Stimulated activated naive CD4-positive, alpha-beta T cell (primary cell): ENCODE results near the gene GSTK1.
A peak's percentile ranks its signal among the peaks of the same experiment; 100 is the strongest.
"Not testable (repeated sequence)": the region's sequence is repeated elsewhere in the genome, so short reads cannot be mapped to it uniquely, and the experiment has no call there.

Source experiments
- DNase-seq, 6 experiments: peaks; one replicate each; lab custom pipeline; 2025; lab: John Stamatoyannopoulos, UW

Gene GSTK1

DNA sequence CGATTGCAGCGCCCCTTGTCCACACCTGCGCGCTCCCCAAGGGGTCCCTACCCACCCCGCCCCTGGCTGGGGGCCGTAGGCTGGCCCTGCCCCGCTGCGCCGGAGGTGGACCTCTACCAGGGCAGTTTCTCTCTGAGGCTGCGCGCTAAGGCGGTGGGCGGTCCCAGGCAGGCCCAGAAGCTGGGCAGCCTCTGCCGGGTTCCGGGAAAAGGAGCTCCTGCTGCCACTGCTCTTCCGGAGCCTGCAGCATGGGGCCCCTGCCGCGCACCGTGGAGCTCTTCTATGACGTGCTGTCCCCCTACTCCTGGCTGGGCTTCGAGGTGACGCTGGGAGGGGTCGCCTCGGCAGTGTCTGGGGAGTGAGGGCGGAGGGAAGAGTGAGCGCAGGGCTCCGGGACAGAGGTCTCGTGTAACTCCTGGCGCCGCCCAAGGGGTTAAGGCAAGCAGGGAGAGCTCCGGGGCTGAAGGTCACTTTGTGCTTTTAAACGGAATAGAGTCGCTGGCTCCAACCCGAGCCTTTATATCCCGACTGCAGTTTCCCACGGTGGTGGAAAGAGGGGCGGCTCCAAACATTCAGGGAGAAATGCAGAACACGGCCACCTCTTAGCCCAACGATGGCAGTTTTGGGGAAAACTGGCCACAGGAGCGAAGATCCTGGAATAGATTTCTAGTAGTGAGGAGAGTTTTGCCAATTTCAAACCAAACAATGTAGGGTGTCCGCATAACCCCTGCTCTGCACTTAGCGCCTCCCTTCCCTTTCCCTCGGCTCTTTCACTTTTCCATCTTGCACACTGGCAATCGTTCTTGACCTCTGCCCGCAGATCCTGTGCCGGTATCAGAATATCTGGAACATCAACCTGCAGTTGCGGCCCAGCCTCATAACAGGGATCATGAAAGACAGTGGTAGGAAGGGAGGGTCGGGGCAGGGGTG is at the start of gene GSTK1:
Gene GSTK1, plus strand, starts transcription at position 176 of the 930 bp plus-strand sequence. Its CDS starts 73 bp downstream, at position 249.
- peak; percentile 59 to 79 (median 64) for DNase-seq

DNA sequence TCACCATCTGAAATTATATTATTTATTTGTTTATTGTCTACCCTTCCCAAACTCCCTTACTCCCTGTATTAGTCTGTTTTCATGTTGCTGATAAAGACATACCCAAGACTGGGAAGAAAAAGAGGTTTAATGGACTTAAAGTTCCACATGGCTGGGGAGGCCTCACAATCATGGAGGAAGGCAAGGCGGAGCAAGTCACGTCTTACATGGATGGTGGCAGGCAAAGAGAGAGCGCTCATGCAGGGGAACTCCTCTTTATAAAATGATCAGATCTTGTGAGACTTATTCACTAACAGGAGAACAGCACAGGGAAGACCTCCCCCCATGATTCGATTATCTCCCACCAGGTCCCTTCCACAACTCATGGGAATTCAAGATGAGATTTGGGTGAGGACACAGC is 49.8 kb upstream of the GSTK1 start:
- not testable (repeated sequence) for DNase-seq

GRCh38 chr7:143214789-143215679 is 48.2 kb upstream of the GSTK1 start:
- DNase-seq: peak; percentile 3 to 85 (median 48)

DNA sequence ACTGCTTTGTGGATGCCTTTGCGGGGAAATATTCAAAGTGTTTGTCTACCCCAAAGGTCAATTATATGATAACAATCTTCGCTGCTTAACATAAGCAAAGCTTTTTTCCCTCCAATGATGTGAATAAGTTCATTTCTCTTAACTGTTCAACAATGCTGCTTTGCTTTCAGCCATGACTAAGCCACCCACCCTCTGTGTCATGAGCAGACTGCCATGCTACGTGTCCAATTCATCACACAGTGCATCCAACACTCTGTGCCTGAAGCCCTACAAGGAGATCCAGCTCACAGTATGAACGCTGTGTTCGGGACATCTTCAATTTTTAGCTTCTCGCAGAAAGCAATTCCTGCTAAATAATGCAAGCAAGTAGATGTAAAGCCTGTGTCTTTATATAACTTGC is 47.1 kb upstream of the GSTK1 start:
- DNase-seq: no peak

DNA sequence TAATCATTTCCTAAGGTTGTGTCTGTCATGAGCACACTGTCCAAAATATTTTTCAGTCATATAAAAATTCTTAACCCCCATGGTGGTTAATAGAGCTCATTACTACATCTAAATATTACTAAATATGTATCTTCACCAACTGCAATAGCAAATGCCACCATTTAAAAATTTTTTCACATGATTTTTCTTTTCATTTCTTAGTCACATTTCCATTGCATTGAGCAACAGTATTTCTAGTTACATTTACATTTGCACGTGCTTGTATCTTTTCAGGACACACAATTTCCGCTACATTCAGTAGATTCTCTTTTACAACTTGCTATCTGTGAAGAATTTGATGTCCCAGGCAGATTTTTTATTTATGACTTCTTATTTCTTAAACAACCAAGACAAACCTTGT is 46.6 kb upstream of the GSTK1 start:
- no peak for DNase-seq

GRCh38 chr7:143217806-143218205 is 45.4 kb upstream of the GSTK1 start:
- DNase-seq: no peak

GRCh38 chr7:143221286-143221685 is 42.0 kb upstream of the GSTK1 start:
- no peak for DNase-seq

GRCh38 chr7:143221737-143222136 is 41.5 kb upstream of the GSTK1 start, which contains the start of gene TAS2R40:
TAS2R40 (plus strand) TSS chr7:143222037; CDS start chr7:143222079, 42 bp downstream.
- no peak for DNase-seq

DNA sequence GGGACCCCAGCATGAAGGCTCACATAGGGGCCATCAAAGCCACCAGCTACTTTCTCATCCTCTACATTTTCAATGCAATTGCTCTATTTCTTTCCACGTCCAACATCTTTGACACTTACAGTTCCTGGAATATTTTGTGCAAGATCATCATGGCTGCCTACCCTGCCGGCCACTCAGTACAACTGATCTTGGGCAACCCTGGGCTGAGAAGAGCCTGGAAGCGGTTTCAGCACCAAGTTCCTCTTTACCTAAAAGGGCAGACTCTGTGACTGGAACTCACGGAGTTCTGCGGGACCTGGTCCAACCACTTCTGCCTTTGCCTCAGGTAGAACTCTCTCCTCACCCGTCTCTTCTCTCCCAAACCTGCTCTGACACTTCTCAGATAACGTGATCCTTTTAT is 40.5 kb upstream of the GSTK1 start:
- no peak for DNase-seq

GRCh38 chr7:143223784-143224183 is 39.5 kb upstream of the GSTK1 start:
- no peak for DNase-seq

DNA sequence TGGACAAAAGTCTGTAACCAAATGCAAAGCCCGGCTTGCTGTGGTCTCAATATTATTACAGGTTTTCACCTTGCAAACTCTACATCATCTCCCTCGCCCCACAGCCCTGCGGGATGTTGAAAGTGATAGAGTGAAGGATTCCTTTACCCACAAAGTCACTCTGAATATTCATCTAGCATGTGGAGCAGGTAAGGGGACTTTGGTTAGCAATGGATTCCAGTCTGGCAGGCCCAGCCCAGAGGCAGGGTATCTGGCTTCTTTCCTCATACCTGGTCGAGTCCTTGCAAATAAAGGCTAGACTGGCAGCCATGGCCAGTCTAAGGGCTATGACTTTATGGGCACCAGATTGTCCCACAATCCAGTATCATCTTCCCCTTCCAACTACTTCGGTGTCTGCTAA is 38.2 kb upstream of the GSTK1 start:
- DNase-seq: no peak

- DNase-seq: no peak
Observed at GRCh38 chr7:143227806-143228205, 35.4 kb upstream of the GSTK1 start.

DNA sequence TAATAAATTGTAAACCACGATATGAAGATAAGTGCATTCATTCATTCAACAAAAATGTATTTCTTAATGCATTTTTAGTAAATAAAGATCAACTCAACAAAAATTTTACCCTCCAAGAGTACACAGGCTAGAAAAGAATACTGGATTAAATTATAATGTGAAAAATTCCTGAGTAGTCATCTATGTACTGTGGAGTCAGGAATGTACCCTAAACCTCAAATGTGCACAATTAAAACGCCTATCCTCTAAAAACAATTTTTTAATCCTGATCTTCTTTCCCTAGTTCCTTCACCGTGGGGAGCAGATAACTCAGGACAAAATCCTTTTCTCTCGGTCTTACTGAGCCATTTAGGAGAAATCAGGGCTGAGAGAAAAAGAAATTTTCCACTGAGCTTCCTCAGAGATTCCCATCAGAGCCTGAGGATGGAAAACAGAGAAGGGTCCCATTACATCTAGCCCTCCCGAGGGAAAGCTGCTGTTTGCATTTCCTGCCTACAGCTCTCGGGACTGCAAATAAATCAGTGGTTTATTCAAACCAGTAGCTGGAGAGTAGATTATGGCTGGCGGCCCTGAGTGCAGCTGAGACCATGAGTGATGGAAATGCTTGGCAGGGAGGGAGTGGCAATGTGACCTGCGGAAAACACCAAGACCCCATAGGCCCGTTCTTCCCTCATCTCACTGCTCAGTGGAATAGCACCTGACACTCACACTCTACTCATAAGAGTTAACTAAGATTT is 34.0 kb upstream of the GSTK1 start:
- no peak for DNase-seq

DNA sequence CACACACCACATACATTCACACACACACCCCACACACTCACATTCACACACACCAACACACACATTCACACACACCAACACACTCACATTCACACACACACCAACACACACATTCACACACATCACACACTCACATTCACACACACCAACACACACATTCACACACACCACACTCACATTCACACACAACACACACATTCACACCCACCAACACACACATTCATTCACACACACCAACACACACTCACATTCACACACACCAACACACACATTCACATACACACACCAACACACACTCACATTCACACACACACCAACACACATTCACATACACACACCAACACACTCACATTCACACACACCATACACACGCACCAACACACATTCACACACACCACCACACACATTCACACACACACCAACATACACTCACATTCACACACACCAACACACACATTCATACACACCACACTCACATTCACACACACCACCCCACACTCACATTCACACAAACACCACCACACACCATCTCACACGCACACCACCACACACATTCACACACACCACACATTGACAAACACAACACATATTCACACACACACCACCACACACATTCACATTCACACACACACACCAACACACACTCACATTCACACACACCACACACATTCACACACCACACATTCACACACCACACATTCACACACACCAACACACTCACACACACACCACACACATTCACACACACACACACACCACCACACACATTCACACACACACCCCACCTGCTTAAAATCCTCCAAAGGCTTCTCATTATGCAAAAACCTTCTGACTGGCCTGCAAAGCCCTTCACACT is 32.4 kb upstream of the GSTK1 start:
- no peak for DNase-seq

DNA sequence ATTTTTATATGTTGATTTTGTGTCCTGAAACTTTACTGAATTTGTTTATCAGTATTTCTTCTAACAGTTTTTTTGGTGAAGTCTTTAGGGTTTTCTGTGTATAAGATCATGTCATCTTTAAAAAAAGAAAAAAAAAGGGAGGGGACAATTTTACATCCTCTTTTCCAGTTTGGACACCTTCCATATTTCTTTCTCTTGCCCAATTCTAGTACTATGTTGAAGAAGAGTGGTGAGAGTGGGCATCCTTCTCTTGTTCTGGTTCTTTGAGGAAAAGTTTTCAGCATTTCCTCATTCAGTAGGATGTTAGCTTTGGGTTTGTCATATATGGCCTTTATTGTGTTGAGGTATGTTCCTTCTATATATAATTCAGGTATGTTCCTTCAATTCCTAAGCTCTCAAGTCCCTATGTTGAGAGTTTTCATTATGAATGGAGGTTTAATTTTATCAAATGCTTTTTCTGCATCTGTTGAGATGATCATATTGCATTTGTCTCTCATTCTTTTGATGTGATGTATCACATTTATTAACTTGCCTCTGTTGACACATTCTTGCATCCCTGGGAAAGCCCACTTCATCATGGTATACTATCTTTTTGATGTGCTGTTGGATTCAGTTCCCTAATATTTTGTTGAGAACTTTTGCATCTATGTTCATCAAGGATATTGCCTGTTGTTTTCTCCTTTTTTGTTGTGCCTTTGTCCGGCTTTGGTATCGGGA is 29.3 kb upstream of the GSTK1 start:
- no peak for DNase-seq

DNA sequence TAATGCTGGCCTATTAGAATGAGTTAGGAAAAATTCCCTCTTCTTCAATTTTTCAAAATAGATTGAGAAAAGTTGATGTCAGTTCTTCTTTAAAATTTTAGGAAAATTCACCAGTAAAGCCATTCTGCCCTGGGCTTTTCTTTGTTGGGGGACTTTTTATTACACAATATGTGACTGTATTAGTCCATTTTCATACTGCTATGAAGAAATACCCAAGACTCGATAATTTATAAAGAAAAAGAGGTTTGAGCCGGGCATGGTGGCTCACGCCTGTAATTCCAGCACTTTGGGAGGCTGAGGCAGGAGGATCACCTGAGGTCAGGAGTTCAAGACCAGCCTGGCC is 28.7 kb upstream of the GSTK1 start:
- no peak for DNase-seq

DNA sequence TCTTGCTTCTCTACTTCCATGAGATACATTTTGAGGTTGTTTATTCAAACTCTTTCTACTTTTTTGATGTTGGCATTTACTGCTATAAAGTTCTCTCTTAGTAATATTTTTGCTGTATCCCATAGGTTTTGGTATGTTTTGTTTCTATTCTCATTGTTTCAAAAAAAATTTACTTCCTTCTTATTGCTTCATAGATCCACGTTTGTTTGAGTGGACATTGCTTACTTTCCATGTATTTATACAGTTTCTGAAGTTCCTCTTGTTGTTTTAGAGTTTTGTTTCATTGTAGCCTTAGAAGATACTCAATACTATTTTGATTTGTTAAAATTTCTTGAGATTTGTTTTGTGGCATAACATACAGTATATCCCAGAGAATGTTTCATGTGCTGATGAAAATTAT is 27.7 kb upstream of the GSTK1 start:
- no peak for DNase-seq

- no peak for DNase-seq
Observed at GRCh38 chr7:143236408-143236990, 26.7 kb upstream of the GSTK1 start.

DNA sequence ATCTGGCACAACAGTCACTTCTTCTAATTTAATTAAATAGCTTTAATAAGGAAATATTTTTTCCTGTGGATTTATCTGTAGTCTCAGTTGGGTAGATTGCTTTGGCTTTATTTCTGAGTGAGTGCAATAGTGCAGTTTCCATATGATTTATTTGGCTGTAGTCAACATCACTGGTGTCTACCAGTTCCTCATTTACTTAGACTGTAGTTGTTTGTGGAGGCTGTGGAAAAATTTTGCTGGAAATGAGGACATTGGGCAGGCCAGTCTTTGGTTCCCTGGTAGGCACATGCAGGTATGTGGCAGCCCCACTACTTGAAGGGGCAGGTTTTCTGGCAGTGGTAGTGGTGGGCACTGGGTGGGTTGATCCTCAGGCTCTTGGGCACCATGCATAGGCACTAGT is 25.9 kb upstream of the GSTK1 start:
- DNase-seq: no peak
